Astrocyte of the cerebellum (primary cell): ENCODE data around the gene MPZL1.

Source experiments
- DNase-seq: peaks from one replicate; pipeline ENCODE4 v3.0.0-alpha.2; 2011; ENCODE audit warnings: low read depth
- H3K4me3 ChIP-seq: 2 replicates; pipeline ENCODE4 v1.5.1; 2011; ENCODE audit warnings: mild to moderate bottlenecking, low read depth, low read length, moderate library complexity
- in situ Hi-C: cut with HindIII; loops from 2 replicates; pipeline ENCODE4 v1.10.0; 2017; ENCODE audit warnings: low sequenced_read_pairs
- TF ChIP-seq, protein P1 (sequence below): IDR thresholded peaks from 2 replicates; pipeline ENCODE4 v1.5.1; 2012; ENCODE audit warnings: low read length, low read depth, moderate library complexity, mild to moderate bottlenecking; ENCODE audit errors: missing control alignments

The MPZL1 gene

GRCh38 chr1:167683226-167683625, 38.6 kb upstream of the MPZL1 start:
- in situ Hi-C loops = no loop called here
- DNase-seq = no peak
- TF ChIP-seq, protein P1, sequence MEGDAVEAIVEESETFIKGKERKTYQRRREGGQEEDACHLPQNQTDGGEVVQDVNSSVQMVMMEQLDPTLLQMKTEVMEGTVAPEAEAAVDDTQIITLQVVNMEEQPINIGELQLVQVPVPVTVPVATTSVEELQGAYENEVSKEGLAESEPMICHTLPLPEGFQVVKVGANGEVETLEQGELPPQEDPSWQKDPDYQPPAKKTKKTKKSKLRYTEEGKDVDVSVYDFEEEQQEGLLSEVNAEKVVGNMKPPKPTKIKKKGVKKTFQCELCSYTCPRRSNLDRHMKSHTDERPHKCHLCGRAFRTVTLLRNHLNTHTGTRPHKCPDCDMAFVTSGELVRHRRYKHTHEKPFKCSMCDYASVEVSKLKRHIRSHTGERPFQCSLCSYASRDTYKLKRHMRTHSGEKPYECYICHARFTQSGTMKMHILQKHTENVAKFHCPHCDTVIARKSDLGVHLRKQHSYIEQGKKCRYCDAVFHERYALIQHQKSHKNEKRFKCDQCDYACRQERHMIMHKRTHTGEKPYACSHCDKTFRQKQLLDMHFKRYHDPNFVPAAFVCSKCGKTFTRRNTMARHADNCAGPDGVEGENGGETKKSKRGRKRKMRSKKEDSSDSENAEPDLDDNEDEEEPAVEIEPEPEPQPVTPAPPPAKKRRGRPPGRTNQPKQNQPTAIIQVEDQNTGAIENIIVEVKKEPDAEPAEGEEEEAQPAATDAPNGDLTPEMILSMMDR = no peak
- no peak overlapping the region for H3K4me3 ChIP-seq

- in situ Hi-C loops = no loop called here
- TF ChIP-seq, protein P1 = no peak
These were observed 37.9 kb upstream of the MPZL1 start for GRCh38 chr1:167683641-167684502.

GRCh38 chr1:167685844-167686243, 35.9 kb upstream of the MPZL1 start:
- H3K4me3 ChIP-seq = no peak overlapping the region
- in situ Hi-C loops = no loop called here
- no peak for DNase-seq
- TF ChIP-seq, protein P1 = no peak

More at GRCh38 chr1:167683641-167684502, 37.9 kb upstream of the MPZL1 start:
- no peak overlapping the region for H3K4me3 ChIP-seq
- DNase-seq = no peak

DNA sequence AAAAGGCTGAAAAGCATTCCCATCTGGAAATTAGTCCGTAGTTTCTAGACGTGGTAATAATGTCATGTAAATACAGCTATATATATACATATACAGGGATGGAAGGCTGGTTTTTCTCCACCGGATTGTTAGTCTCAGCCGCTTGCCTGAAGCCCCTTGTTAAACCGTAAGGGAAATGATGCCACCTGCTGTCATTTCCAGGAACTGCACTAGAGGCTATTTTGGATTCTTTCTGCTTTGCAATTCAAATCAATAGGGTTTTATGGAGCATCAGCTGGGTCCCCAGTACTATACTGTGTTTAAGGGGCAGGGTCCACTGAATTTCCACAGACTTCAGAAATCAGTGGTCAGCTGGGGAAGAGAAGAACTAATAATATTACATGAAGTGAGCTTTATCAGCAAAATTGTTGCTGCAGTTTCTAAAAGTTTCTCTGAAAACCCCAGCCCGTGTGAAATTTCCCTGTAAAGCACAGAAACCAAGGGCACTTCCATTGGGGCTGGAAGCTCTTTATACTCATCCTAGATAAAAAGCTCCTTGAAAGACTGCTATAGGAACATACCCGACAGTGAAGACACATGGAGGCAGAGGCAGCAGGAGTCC, 33.8 kb upstream of the MPZL1 start:
- no peak overlapping the region for H3K4me3 ChIP-seq
- peak; percentile 76 for DNase-seq
- TF ChIP-seq, protein P1 = peak; percentile 93
- in situ Hi-C loops = no loop called here

DNA sequence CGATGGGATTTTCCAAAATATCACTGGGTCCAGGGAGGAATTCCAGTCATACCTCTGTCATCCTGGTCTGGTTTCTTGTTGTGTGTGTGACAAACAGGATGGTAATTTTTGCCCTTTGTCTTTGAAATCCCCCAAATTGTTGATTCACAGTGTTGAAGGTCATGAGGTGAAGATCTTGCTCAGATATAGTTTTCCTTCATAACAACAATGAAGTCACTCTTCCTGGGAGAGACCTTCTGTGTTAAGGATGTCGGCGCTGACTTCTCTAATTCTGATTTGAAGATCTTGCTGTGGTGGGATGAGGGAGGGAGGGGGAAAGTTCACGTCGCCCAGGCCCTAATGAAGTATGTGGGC, 32.2 kb upstream of the MPZL1 start:
- no peak for DNase-seq
- TF ChIP-seq, protein P1 = no peak
- H3K4me3 ChIP-seq = no peak overlapping the region
- in situ Hi-C loops = no loop called here

DNA sequence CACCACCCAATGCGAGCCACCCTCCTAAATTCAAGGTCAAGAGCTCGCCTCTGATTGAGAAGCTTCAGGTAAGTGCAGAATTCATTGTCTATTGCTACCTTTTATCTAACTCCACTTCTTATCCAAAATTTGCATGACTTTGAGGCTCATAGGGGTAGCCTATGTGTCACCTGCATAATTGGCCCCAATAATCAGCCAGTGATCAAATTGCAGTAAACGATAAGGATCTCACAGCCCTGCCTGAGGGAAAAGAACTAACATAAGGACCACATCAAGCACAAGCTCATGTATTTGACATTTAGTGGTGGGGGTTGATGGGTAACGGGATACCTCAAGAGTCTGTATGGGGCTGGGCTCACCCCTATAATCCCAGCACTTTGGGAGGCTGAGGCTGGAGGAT, 31.7 kb upstream of the MPZL1 start:
- TF ChIP-seq, protein P1 = no peak
- in situ Hi-C loops = no loop called here
- no peak overlapping the region for H3K4me3 ChIP-seq
- no peak for DNase-seq
